Choroid plexus epithelial cell (primary cell): Measurements from ENCODE around the gene SLC22A1.
"Not testable (repeated sequence)": the region's sequence is repeated elsewhere in the genome, so short reads cannot be mapped to it uniquely, and the experiment has no call there.

Source experiments
- DNase-seq: peaks from one replicate; pipeline ENCODE4 v3.0.0-alpha.2; 2010; ENCODE audit warnings: low read depth
- H3K4me3 ChIP-seq: 2 replicates; pipeline ENCODE4 v1.5.1; 2011; ENCODE audit warnings: low read depth, mild to moderate bottlenecking, control low read depth, low read length, moderate library complexity
- TF ChIP-seq, protein P1 (sequence below): conservative IDR thresholded peaks from 2 replicates; pipeline ENCODE4 v1.5.1; 2011; ENCODE audit warnings: low read depth, mild to moderate bottlenecking, control low read depth, inconsistent platforms, low read length, moderate library complexity

The SLC22A1 gene

DNA sequence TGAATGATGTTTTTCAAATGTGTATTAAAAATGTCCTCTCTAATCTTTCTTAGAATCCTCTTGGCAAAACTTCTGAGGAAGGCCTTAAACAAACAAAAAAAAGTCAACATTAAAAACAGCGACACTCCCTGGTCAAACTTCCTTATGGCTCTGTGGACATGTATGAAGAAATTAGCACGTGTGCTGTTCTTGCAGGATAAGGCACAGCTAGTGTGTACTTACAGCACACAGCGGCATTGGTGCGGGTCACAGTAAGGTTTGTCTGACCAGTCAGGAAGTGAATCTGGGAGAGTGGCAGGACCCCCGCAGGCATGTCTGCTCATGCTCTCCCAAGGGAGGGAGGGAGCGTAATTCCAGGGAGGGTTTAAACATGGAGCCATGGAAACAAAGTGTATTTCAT, 38.8 kb downstream of the SLC22A1 start:
- TF ChIP-seq, protein P1, sequence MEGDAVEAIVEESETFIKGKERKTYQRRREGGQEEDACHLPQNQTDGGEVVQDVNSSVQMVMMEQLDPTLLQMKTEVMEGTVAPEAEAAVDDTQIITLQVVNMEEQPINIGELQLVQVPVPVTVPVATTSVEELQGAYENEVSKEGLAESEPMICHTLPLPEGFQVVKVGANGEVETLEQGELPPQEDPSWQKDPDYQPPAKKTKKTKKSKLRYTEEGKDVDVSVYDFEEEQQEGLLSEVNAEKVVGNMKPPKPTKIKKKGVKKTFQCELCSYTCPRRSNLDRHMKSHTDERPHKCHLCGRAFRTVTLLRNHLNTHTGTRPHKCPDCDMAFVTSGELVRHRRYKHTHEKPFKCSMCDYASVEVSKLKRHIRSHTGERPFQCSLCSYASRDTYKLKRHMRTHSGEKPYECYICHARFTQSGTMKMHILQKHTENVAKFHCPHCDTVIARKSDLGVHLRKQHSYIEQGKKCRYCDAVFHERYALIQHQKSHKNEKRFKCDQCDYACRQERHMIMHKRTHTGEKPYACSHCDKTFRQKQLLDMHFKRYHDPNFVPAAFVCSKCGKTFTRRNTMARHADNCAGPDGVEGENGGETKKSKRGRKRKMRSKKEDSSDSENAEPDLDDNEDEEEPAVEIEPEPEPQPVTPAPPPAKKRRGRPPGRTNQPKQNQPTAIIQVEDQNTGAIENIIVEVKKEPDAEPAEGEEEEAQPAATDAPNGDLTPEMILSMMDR = peak; percentile 48
- DNase-seq = peak; percentile 65
- no peak overlapping the region for H3K4me3 ChIP-seq

DNA sequence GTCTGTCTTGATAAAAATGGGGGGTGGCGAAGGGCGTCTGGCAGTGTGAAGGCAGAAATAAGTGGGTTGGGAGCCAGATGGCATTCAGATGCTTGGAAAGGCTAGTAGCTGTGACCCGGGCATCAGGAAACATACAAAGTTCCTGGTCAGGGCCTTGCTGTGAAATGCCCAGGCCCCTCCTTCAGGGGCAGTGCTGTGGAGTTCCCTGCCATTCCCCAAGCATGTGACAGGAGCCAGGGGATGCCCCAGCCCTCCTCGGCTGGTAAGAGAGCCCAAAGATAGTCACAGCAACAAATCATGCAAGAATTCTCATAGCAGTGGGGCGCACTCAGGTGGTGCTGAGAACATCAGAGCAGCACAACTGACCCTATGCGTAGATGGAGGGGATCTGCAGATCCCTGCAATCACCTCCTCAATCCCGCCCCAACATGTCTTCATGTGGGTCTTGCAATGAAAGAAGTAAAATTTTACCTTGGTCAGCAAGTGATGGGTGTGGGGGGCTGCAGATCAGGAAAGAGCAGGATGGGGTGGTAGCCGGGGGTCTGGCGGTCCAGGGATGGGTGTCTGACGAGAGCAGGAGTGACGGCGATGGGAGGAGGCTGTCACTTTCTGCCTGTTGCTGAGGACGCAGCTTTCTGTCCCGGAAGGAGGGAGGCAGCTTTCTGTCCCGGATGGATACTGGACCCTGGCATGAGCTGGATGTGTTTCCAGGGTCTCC, 39.5 kb downstream of the SLC22A1 start:
- TF ChIP-seq, protein P1 = no peak
- H3K4me3 ChIP-seq = no peak overlapping the region
- DNase-seq = no peak

DNA sequence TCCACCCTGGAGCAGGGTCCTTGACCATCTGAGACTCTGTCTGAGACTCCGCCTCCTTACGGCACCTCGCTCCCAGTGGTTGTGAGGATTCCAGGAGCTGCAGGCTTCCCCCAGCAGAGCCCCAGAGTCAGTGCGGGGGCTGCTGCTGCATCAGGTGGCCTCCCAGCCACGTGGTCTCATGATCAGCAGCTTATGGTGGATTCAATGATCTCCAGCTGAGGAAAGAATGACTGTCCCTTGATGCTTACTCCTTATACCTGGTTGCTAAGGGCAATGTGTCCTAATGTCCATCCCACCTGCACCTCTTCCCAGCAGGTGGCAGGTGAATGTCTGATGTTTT, 40.0 kb downstream of the SLC22A1 start:
- no peak overlapping the region for H3K4me3 ChIP-seq
- TF ChIP-seq, protein P1 = no peak
- DNase-seq = no peak

DNA sequence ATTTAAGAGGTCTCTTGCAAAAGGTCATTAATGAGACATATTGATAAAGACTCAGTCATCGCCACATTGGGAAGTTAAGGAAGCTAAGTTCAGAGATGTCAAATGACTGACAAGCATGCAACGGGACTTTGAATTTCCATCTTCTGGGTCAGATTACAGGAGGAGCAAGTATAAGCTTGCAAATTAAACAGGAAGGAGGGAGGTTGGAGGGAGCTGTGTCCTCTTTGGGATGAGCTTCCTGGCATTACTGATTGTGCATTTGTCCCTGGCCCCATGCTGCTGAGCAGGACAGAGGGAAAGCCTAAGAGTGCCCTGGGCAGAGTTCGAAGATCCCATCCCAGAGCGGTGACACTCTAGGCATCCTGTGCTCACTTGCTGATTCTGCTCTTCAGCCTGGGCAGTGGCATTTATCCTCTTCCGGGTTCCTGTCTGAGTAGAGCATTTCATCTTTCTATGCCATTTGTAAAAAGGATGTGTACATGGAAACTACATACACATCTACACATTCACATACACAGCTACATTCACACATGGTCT, 40.5 kb downstream of the SLC22A1 start:
- H3K4me3 ChIP-seq = no peak overlapping the region
- DNase-seq = no peak
- TF ChIP-seq, protein P1 = no peak

DNA sequence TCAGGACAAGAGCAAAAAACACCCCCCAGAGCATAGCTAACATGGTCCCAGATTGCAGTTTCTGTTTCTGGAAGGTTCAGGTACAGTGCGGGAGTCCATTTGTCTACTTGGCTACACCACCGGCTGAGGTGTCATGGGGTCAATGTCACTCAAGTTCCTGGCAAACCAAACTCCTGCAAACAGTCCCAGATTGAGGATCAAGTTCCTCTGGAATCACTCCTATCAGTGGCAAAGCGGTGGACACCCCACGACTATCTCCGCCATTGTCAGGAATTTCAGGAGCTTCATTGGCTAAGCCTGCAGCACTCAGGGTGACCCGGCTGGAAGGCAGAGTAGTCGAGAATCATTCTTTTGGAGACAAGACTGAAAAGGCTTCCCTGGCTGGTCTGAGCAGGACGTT, 41.8 kb downstream of the SLC22A1 start:
- H3K4me3 ChIP-seq = no peak overlapping the region
- TF ChIP-seq, protein P1 = no peak
- DNase-seq = no peak

DNA sequence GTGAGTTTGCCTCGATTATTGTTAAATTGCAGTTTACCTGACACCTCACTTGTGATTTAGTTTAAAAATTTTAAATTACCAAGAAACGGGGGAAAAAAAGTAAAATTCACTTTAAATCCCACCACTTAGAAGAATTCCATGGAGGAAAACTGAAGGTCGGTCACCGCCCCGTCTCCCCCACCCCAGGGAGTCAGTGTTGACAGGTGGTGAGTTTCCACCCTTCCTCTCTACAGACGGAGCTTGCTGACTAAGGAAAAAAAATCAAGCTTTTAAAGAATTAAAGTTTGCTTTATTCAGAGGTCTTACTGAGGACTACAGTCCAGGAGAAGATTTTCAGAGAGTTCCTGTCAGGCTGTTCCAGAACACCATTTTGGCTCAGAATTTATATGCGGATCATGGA, 42.3 kb downstream of the SLC22A1 start:
- TF ChIP-seq, protein P1 = no peak

DNA sequence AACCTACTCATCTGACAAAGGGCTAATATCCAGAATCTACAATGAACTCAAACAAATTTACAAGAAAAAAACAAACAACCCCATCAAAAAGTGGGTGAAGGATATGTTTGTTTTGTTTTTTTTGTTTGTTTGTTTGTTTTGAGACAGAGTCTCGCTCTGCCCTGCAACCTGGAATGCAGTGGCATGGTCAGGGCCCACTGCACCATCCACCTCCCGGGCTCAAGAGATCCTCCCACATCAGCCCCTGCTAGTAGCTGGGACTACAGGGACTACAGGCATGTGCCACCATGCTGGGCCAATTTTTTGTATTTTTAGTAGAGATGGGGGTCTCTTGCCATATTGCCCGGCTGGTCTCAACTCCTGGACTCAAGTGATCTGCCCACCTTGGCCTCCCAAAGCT, 44.3 kb downstream of the SLC22A1 start:
- not testable (repeated sequence) for DNase-seq, H3K4me3 ChIP-seq

More for the DNA sequence above, 42.3 kb downstream of the SLC22A1 start:
- no peak for DNase-seq
- H3K4me3 ChIP-seq = no peak overlapping the region
